GM12874 (cell line): ENCODE measurements around the gene HECW1.

Experiments used
- CTCF ChIP-seq: IDR thresholded peaks from 2 replicates; pipeline ENCODE4 v1.5.1; 2011; ENCODE audit warnings: low read depth, mild to moderate bottlenecking, control low read depth, low read length, moderate library complexity; ENCODE audit not compliant: insufficient read depth

The HECW1 gene

DNA sequence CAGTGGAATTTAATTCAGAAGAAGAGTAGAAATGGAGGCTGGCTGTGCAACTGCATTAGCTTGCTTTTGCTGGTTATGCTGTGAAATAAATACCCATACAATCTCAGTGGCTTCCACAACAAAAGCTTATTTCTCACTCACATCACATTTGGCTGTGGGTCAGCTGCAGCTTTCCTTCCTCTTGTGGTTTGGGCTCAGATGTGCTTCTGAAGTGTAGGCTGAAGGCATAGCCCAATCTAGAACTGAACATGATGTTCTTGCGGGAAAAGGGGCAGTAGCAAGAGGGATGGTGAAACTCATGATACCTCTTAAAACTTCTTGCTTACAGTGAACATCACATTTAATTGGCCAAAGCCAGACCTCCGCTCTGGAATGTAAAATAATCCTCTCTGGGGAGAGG, 119.9 kb downstream of the HECW1 start:
- TF ChIP-seq CTCF = no peak

- no peak for TF ChIP-seq CTCF
Measured at GRCh38 chr7:43234073-43234472, 121.6 kb downstream of the HECW1 start.

DNA sequence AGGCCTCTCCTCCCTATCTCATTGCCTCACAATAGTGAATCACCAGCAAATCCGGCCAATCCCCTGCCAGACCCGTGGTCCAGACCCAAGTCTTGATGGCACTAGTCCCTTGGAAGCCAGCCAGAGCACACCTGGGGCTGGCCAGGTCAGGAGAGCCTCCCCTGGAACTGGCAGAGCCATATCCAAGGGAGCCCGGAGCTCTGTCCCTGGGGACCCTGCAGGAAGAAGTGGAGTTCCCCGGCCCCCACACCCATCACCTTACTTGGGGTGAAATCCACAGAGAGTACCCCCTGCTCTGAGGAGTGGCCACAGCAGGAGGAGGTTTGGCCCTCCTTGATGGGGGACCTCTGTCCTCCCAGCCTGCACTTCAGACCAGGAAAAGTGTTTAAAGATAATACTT, 122.5 kb downstream of the HECW1 start:
- no peak for TF ChIP-seq CTCF

- TF ChIP-seq CTCF = no peak
Measured at GRCh38 chr7:43240565-43240964, 128.1 kb downstream of the HECW1 start.

DNA sequence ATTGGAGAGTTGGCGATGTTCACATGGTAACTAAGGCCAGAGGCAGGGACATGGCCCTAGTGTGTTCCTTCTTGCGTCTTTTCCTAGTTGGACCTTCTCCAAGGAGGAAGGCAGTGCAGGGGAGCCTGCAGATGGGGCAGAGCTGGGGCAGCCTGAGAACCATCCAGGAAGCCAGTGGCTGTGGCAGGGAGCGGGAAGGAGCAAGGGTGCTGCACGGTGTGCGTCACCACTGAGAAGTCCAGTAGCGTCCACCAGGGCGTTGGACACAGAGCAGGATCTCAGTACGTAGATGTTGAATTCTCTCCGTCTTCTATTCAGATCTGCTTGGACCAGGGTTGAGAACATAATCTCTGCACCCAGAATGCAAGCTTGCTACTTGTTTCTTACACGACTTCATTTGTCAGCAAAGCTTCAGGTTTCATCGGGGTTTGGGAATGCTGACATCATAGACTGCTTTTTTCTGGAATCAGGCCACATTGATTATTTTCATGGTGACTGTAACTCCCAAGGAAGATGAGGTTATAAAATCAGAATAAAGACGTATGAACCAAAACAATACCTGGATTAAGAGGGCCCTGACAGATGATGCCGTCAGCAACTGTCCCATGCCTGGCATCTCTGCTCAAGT, 130.3 kb downstream of the HECW1 start:
- TF ChIP-seq CTCF = no peak

GRCh38 chr7:43244232-43244631, 131.8 kb downstream of the HECW1 start:
- TF ChIP-seq CTCF = no peak

- no peak for TF ChIP-seq CTCF
Measured at GRCh38 chr7:43244784-43245183, 132.3 kb downstream of the HECW1 start.
